KMS-11 (cell line): ENCODE results near the gene DNPH1.

ENCODE experiments used
- H2AFZ ChIP-seq: fragments of 200-600 bp; sonication (generic); 2 replicates; pipeline ENCODE4 v1.6.1; 2016; ENCODE audit warnings: antibody characterized with exemption, mixed run types, low read depth
- H3K27ac ChIP-seq: fragments of 200-600 bp; sonication (generic); 2 replicates; pipeline ENCODE4 v1.6.1; 2016; ENCODE audit warnings: mild to moderate bottlenecking, mixed run types
- H3K27me3 ChIP-seq: fragments of 200-600 bp; sonication (generic); 2 replicates; pipeline ENCODE4 v1.6.1; 2017; ENCODE audit warnings: mild to moderate bottlenecking, low read depth, mixed run types, moderate library complexity; ENCODE audit not compliant: insufficient read depth
- H3K36me3 ChIP-seq: fragments of 200-600 bp; sonication (generic); 2 replicates; pipeline ENCODE4 v1.6.1; 2017; ENCODE audit warnings: mild to moderate bottlenecking, mixed run types; ENCODE audit not compliant: insufficient read depth
- H3K4me1 ChIP-seq: fragments of 200-600 bp; sonication (generic); 2 replicates; pipeline ENCODE4 v1.6.1; 2016; ENCODE audit warnings: mild to moderate bottlenecking, low read depth, mixed run types; ENCODE audit not compliant: poor library complexity, severe bottlenecking
- H3K4me2 ChIP-seq: fragments of 200-600 bp; sonication (generic); 2 replicates; pipeline ENCODE4 v1.7.0; 2016; ENCODE audit warnings: mild to moderate bottlenecking, mixed run types
- H3K4me3 ChIP-seq: fragments of 200-600 bp; sonication (generic); IDR thresholded peaks from 2 replicates; pipeline ENCODE4 v1.6.1; 2017; ENCODE audit warnings: low read depth, low read length, mixed read lengths; ENCODE audit not compliant: insufficient read depth
- H3K79me2 ChIP-seq: fragments of 200-600 bp; sonication (generic); 2 replicates; pipeline ENCODE4 v1.6.1; 2016; ENCODE audit warnings: low read depth, mixed run types; ENCODE audit not compliant: insufficient read depth
- H3K9ac ChIP-seq: fragments of 200-600 bp; sonication (generic); 2 replicates; pipeline ENCODE4 v1.6.1; 2016; ENCODE audit warnings: mild to moderate bottlenecking, mixed run types
- H4K20me1 ChIP-seq: fragments of 200-600 bp; sonication (generic); 2 replicates; pipeline ENCODE4 v1.6.1; 2016; ENCODE audit warnings: mild to moderate bottlenecking, mixed run types; ENCODE audit not compliant: insufficient read depth
- TF ChIP-seq, protein P1 (sequence below): fragments of 200-600 bp; sonication (generic); conservative IDR thresholded peaks from 2 replicates; pipeline ENCODE4 v1.6.1; 2017; ENCODE audit warnings: low read depth, mild to moderate bottlenecking, antibody characterized with exemption, low read length, moderate library complexity, mixed read lengths

DNPH1 gene

GRCh38 chr6:43257367-43258145 lies 28.3 kb upstream of the DNPH1 start:
- H3K4me3 ChIP-seq: no peak overlapping the region
- peak overlapping the region; percentile 58 for H3K4me2 ChIP-seq
- TF ChIP-seq, protein P1, sequence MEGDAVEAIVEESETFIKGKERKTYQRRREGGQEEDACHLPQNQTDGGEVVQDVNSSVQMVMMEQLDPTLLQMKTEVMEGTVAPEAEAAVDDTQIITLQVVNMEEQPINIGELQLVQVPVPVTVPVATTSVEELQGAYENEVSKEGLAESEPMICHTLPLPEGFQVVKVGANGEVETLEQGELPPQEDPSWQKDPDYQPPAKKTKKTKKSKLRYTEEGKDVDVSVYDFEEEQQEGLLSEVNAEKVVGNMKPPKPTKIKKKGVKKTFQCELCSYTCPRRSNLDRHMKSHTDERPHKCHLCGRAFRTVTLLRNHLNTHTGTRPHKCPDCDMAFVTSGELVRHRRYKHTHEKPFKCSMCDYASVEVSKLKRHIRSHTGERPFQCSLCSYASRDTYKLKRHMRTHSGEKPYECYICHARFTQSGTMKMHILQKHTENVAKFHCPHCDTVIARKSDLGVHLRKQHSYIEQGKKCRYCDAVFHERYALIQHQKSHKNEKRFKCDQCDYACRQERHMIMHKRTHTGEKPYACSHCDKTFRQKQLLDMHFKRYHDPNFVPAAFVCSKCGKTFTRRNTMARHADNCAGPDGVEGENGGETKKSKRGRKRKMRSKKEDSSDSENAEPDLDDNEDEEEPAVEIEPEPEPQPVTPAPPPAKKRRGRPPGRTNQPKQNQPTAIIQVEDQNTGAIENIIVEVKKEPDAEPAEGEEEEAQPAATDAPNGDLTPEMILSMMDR: no peak
- H3K79me2 ChIP-seq: no peaks in the 10 kb centered on the region
- peak overlapping the region; percentile 24; the same call in 1 of the 2 replicates for H3K27ac ChIP-seq
- no peaks in the 10 kb centered on the region for H3K36me3 ChIP-seq
- H4K20me1 ChIP-seq: no peaks in the 10 kb centered on the region
- H2AFZ ChIP-seq: peak overlapping the region; percentile 58; the same call in 1 of the 2 replicates
- no peaks in the 10 kb centered on the region for H3K27me3 ChIP-seq
- H3K9ac ChIP-seq: no peak overlapping the region
- H3K4me1 ChIP-seq: peaks cover 23% of the 10 kb centered on the region

- Histone ChIP-seq H3K4me3 (no peak overlapping the region), H2AFZ (peak overlapping the region; percentile 58; the same call in 1 of the 2 replicates), H3K4me2 (peak overlapping the region; percentile 58), H3K27ac (peak overlapping the region; percentile 24; the same call in 1 of the 2 replicates), H3K79me2 (no peaks in the 10 kb centered on the region), H3K36me3 (no peaks in the 10 kb centered on the region), H3K27me3 (no peaks in the 10 kb centered on the region), H4K20me1 (no peaks in the 10 kb centered on the region), H3K9ac (no peak overlapping the region), H3K4me1 (peaks cover 23% of the 10 kb centered on the region)
- TF ChIP-seq, protein P1: no peak
Observed at GRCh38 chr6:43256670-43257366, 27.5 kb upstream of the DNPH1 start.

DNA sequence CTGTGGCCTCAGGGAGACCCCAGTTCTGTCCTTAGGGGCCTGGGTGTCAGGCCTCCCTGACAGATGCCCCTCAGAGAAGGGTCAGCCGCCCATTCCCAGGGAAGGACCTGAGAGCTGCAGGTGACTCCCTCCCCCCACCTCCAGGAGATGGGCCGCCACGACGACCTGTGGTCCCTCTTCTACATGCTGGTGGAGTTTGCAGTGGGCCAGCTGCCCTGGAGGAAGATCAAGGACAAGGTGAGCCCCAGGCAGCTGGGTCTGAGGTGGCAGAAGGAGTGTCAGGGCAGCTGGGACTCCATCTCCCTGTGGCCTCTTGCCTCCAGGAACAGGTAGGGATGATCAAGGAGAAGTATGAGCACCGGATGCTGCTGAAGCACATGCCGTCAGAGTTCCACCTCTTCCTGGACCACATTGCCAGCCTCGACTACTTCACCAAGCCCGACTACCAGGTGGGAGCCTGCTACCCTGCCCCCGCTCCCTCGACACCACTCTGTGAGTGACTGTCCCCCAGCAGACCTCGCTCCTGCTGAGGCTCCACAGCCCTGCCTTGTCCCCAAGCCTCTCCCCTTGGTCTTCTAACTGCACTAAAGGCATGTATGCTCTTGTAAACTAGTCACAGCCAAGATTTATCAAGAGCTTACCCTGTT lies 26.2 kb upstream of the DNPH1 start:
- Histone ChIP-seq H3K27me3 (no peaks in the 10 kb centered on the region), H3K79me2 (no peaks in the 10 kb centered on the region), H3K4me2 (no peak overlapping the region), H3K36me3 (no peaks in the 10 kb centered on the region), H3K27ac (no peak overlapping the region), H3K9ac (no peak overlapping the region), H2AFZ (no peak overlapping the region), H4K20me1 (no peaks in the 10 kb centered on the region), H3K4me1 (peaks cover 23% of the 10 kb centered on the region), H3K4me3 (no peak overlapping the region)
- TF ChIP-seq, protein P1: no peak

- H3K9ac ChIP-seq: no peak overlapping the region
- no peak overlapping the region for H3K4me2 ChIP-seq
- no peaks in the 10 kb centered on the region for H4K20me1 ChIP-seq
- H3K4me3 ChIP-seq: no peak overlapping the region
- H3K4me1 ChIP-seq: peaks cover 23% of the 10 kb centered on the region
- H3K27ac ChIP-seq: no peak overlapping the region
- no peaks in the 10 kb centered on the region for H3K27me3 ChIP-seq
- H3K36me3 ChIP-seq: no peaks in the 10 kb centered on the region
- H3K79me2 ChIP-seq: no peaks in the 10 kb centered on the region
- TF ChIP-seq, protein P1: no peak
- H2AFZ ChIP-seq: no peak overlapping the region
Observed at GRCh38 chr6:43254846-43255245, 25.6 kb upstream of the DNPH1 start.
